Pancreas (tissue), 10 donors: ENCODE measurements around the gene NUAK1. TPM values are rescaled to one million over a fixed set of nuclear protein-coding genes. Genes with fewer than 3 reads are reported as not detected.

Source experiments
- ATAC-seq, 4 donors: fragments of 200-7000 bp; cut with Tn5 transposase; one replicate each; pipeline versions ENCODE4 v1.8.0 to v1.9.1; 2020; ENCODE audit warnings: mild to moderate bottlenecking in 4 of 4, moderate library complexity in 4 of 4
- DNase-seq, 6 donors: peaks; one replicate each; pipeline ENCODE4 v3.0.0-alpha.2; 2020
- FAIRE-seq: peaks from 2 replicates; lab custom pipeline; 2012; peaks lifted over from hg19 to GRCh38; lab: Jason Lieb, UNC
- H3K27ac ChIP-seq, 4 donors: fragments of 200-600 bp; sonication (generic); 1 replicate in 3 of 4; 2 replicates in 1 of 4; pipeline versions ENCODE4 v1.5.0 to v1.8.0; 2020
- H3K27me3 ChIP-seq, 4 donors: fragments of 200-600 bp; one replicate each; pipeline ENCODE4 v1.8.0; 2021
- H3K36me3 ChIP-seq, 3 donors: fragments of 200-600 bp; sonication (generic) in 1 of 3; one replicate each; pipeline versions ENCODE4 v1.5.0 to v1.8.0; 2020 to 2021
- H3K4me1 ChIP-seq, 3 donors: fragments of 200-600 bp; one replicate each; pipeline ENCODE4 v1.8.0; 2021
- H3K4me3 ChIP-seq, 4 donors: fragments of 200-600 bp; sonication (generic) in 2 of 4; one replicate each; pipeline versions ENCODE4 v1.5.0 to v1.8.0; 2020 to 2021
- H3K9me3 ChIP-seq, 4 donors: fragments of 200-600 bp; one replicate each; pipeline ENCODE4 v1.8.0; 2021
- CTCF ChIP-seq, 4 donors: fragments of 200-600 bp; sonication (generic) in 3 of 4; IDR thresholded peaks; one replicate each; pipeline versions ENCODE4 v1.5.0 to v1.8.0; 2021; ENCODE audit warnings: antibody characterized with exemption in 4 of 4
- WGBS, 2 donors: extraction: QIAGEN DNeasy Blood & Tissue Kit; methylation state at CpG; one replicate each; pipeline ENCODE4 v1.1.7; 2013; 5-methylcytosine and 5-hydroxymethylcytosine counted together
- intact Hi-C, 3 donors: fragments of 100-400 bp; cut with DNase I; formaldehyde crosslinking; loops; one replicate each; pipeline versions ENCODE4 v1.11.1 to v1.14.2; 2022
- polyA plus RNA-seq, 2 donors: library from polyadenylated mRNA; stranded (reverse); fragments of 200-250 nt; gene quantifications; one replicate each; pipeline ENCODE4 v1.2.3, GENCODE V29; 2013
- total RNA-seq, 6 donors: library from RNA; stranded (reverse); fragmentation: NEBNext Ultra II Directional in 4 of 6; extraction: Animal tissue kit (Norgen Biotek cat#: 25700) in 4 of 6; gene quantifications; one replicate each; pipeline versions ENCODE4 v1.2.1 to v1.2.4, GENCODE V29; 2021 to 2023
- donor health status: healthy with polysubstance abuse.
- donor health status: DM: no; HTN: no; CAD: no; lungs with moderate emphysema.
- donor health status: DM: no; HTN: no; CAD: no.
- donor health status: control.
- donor health status: control.
- donor health status: Bipolar disorder and iron deficiency.
- donor health status: DM: yes; HTN: yes; CAD: no.
- donor health status: DM: no; HTN: no; CAD: no.
- donor health status: DM: no; HTN: no; CAD: no.
- donor health status: DM: yes; HTN: yes; CAD: no.

NUAK1 gene
- total and polyA plus RNA-seq, 8 donors, result 1.6 to 6.5 (median 2.6) TPM

GRCh38 chr12:106079148-106079738 lies 59.5 kb downstream of the NUAK1 start:
- no peak for TF ChIP-seq CTCF (IDR thresholded peaks at IDR 0.05)
- FAIRE-seq, result no peak

GRCh38 chr12:106078358-106079010 lies 60.3 kb downstream of the NUAK1 start:
- ATAC-seq, result peak in 2 of 4 donors; percentile 43 to 48
- no peak overlapping the region for H3K4me3 ChIP-seq
- no peaks in the 10 kb centered on the region for H3K36me3 ChIP-seq
- FAIRE-seq, result no peak
- TF ChIP-seq CTCF (IDR thresholded peaks at IDR 0.05), result no peak
- H3K27ac ChIP-seq, result no peak overlapping the region
- no peaks in the 10 kb centered on the region for H3K9me3 ChIP-seq
- intact Hi-C loops, result no loop called here
- DNase-seq, result peak in 2 of 6 donors; percentile 21 to 31
- H3K27me3 ChIP-seq, result no peaks in the 10 kb centered on the region
- H3K4me1 ChIP-seq, result peaks cover 0 to 4% (median 0%) of the 10 kb centered on the region in 3 donors
- 77 to 79% methylated on average over 10 of the region's 10 CpGs for WGBS, 2 donors

More at GRCh38 chr12:106079148-106079738, 59.5 kb downstream of the NUAK1 start:
- WGBS, 2 donors, result 92 to 100% methylated on average over 1 of the region's 1 CpG
- H3K27me3 ChIP-seq, result no peaks in the 10 kb centered on the region
- H3K36me3 ChIP-seq, result no peaks in the 10 kb centered on the region
- H3K9me3 ChIP-seq, result no peaks in the 10 kb centered on the region
- ATAC-seq (no peak), DNase-seq (no peak)
- intact Hi-C loops, result no loop called here
- H3K27ac ChIP-seq, result no peak overlapping the region
- no peak overlapping the region for H3K4me3 ChIP-seq
- peaks cover 0 to 2% (median 0%) of the 10 kb centered on the region in 3 donors for H3K4me1 ChIP-seq

GRCh38 chr12:106074706-106075392 lies 63.9 kb downstream of the NUAK1 start:
- peak in 1 of 6 donors; percentile 33 for DNase-seq

GRCh38 chr12:106074361-106074705 lies 64.4 kb downstream of the NUAK1 start:
- FAIRE-seq (no peak), DNase-seq (no peak), ATAC-seq (no peak)
- H3K27ac ChIP-seq, result no peak overlapping the region
- peaks cover 0 to 4% (median 0%) of the 10 kb centered on the region in 3 donors for H3K4me1 ChIP-seq
- WGBS, 2 donors, result 59 to 72% methylated on average over 1 of the region's 1 CpG
- H3K9me3 ChIP-seq, result no peaks in the 10 kb centered on the region
- H3K27me3 ChIP-seq, result no peaks in the 10 kb centered on the region
- H3K36me3 ChIP-seq, result no peaks in the 10 kb centered on the region
- TF ChIP-seq CTCF (IDR thresholded peaks at IDR 0.05), result no peak
- no peak overlapping the region for H3K4me3 ChIP-seq
- intact Hi-C loops, result no loop called here

More at GRCh38 chr12:106074706-106075392, 63.9 kb downstream of the NUAK1 start:
- Histone ChIP-seq H3K4me3 (no peak overlapping the region), H3K9me3 (no peaks in the 10 kb centered on the region), H3K27ac (no peak overlapping the region), H3K4me1 (peaks cover 0 to 4% (median 0%) of the 10 kb centered on the region in 3 donors), H3K27me3 (no peaks in the 10 kb centered on the region), H3K36me3 (no peaks in the 10 kb centered on the region)
- peak; percentile 20 to 83 (median 72) for ATAC-seq
- no peak for TF ChIP-seq CTCF (IDR thresholded peaks at IDR 0.05)
- intact Hi-C loops, result no loop called here
- FAIRE-seq, result no peak
- 47 to 58% methylated on average over 11 of the region's 11 CpGs for WGBS, 2 donors
